ENCODE results near the gene RAPGEF2. TPM values are rescaled to one million over a fixed set of nuclear protein-coding genes. Genes with fewer than 3 reads are reported as not detected.

Gene RAPGEF2
- total and polyA plus RNA-seq, 3 donors from 2014 or later: 18.1 to 51.4 (median 38.9) TPM

GRCh38 chr4:159352609-159353008 is 249.7 kb downstream of the RAPGEF2 start:
- Histone ChIP-seq H3K27me3 (no peaks in the 10 kb centered on the region), H3K9me3 (no peaks in the 10 kb centered on the region), H3K36me3 (ENCODE audit: low read depth, missing control alignments) (no peaks in the 10 kb centered on the region), H3K27ac (no peak overlapping the region), H3K4me3 (no peak overlapping the region), H3K4me1 (no peaks in the 10 kb centered on the region)
- DNase-seq: no peak
- no peak for TF ChIP-seq POLR2A (IDR thresholded peaks at IDR 0.05)
- no peak for TF ChIP-seq CTCF (IDR thresholded peaks at IDR 0.05)
- intact Hi-C loops (cut with DNase I; ENCODE audit: low total_unique reads): no loop called here
- 82% methylated on average over 7 of the region's 7 CpGs for WGBS, 2 donors

DNA sequence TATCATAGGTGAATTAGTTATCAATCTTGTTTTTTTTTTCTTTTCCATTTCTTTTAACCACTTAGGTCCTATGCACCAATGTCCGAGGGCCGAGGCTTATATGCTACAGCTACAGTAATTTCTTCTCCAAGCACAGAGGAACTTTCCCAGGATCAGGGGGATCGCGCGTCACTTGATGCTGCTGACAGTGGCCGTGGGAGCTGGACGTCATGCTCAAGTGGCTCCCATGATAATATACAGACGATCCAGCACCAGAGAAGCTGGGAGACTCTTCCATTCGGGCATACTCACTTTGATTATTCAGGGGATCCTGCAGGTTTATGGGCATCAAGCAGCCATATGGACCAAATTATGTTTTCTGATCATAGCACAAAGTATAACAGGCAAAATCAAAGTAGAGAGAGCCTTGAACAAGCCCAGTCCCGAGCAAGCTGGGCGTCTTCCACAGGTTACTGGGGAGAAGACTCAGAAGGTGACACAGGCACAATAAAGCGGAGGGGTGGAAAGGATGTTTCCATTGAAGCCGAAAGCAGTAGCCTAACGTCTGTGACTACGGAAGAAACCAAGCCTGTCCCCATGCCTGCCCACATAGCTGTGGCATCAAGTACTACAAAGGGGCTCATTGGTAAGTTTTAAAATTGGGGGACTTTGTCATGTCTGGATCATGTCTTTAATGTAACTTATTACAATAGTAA is 250.7 kb downstream of the RAPGEF2 start:
- DNase-seq: no peak
- Histone ChIP-seq H3K4me1 (no peaks in the 10 kb centered on the region), H3K27me3 (no peaks in the 10 kb centered on the region), H3K36me3 (ENCODE audit: low read depth, missing control alignments) (no peaks in the 10 kb centered on the region), H3K9me3 (no peaks in the 10 kb centered on the region), H3K4me3 (no peak overlapping the region), H3K27ac (no peak overlapping the region)
- intact Hi-C loops (cut with DNase I; ENCODE audit: low total_unique reads): no loop called here
- 95% methylated on average over 15 of the region's 15 CpGs for WGBS, 2 donors
- TF ChIP-seq CTCF (IDR thresholded peaks at IDR 0.05) (no peak), POLR2A (IDR thresholded peaks at IDR 0.05) (no peak)

DNA sequence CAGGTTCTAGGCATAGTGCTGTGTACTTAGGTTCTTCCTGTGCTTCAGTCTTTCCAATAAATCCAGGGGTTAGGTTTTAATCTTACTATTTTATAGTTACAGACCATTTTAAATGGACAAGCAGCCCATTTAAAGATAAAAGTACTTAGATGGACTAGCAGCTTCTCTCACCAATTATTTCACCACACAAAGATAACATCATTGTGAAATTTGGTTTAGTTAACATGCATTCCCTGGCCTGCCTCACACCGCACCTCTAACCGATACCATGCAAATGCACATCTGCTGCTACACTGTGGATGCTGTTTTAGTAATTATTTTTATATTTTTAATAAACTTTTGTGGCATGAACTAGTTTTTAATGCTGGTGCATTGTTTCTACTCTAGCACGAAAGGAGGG is 252.6 kb downstream of the RAPGEF2 start:
- Histone ChIP-seq H3K36me3 (ENCODE audit: low read depth, missing control alignments) (no peaks in the 10 kb centered on the region), H3K4me1 (no peaks in the 10 kb centered on the region), H3K9me3 (no peaks in the 10 kb centered on the region), H3K27me3 (no peaks in the 10 kb centered on the region), H3K4me3 (no peak overlapping the region), H3K27ac (no peak overlapping the region)
- TF ChIP-seq CTCF (IDR thresholded peaks at IDR 0.05): no peak
- no peak for TF ChIP-seq POLR2A (IDR thresholded peaks at IDR 0.05)
- 96% methylated on average over 3 of the region's 3 CpGs for WGBS, 2 donors
- intact Hi-C loops (cut with DNase I; ENCODE audit: low total_unique reads): no loop called here
- DNase-seq: no peak

DNA sequence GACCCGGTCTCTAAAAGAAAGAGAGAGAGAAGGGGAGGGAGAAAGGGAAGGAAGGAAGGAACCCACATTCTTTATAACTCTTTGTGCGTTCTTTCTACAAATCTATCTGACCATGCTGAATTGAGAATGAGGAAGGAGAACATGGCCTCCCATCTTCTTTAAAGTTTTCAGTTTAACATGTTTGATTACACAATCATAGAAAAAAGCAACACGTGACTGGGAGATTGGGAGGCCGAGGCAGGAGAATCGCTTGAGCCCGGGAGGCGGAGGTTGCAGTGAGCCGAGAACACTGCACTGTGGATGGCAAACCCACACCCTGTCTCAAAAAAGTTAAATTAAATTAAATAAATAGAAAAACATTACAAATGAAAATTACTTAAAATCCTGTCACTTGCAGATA is 254.5 kb downstream of the RAPGEF2 start:
- 91 to 94% methylated on average over 8 of the region's 8 CpGs for WGBS, 2 donors

More for the DNA sequence above, 254.5 kb downstream of the RAPGEF2 start:
- no peaks in the 10 kb centered on the region for H3K4me1 ChIP-seq
- no peaks in the 10 kb centered on the region for H3K9me3 ChIP-seq
- H3K27me3 ChIP-seq: no peaks in the 10 kb centered on the region
- H3K4me3 ChIP-seq: no peak overlapping the region
- no peak for TF ChIP-seq CTCF (IDR thresholded peaks at IDR 0.05)
- no peak for TF ChIP-seq POLR2A (IDR thresholded peaks at IDR 0.05)
- intact Hi-C loops (cut with DNase I; ENCODE audit: low total_unique reads): no loop called here
- no peaks in the 10 kb centered on the region for H3K36me3 ChIP-seq (ENCODE audit: low read depth, missing control alignments)
- no peak for DNase-seq
- no peak overlapping the region for H3K27ac ChIP-seq

Data from testis (tissue), 3 donors.